Measurements from ENCODE around the gene OVOL1. TPM values are rescaled to one million over a fixed set of nuclear protein-coding genes. Genes with fewer than 3 reads are reported as not detected.

The OVOL1 gene
- total and polyA plus RNA-seq, 2 of the 13 experiments (the other 11 are each of a cell fraction or from before 2014, with no cell fraction given): 0.01 TPM; not detected in 1

GRCh38 chr11:65794570-65795510 is 8.0 kb downstream of the OVOL1 start (continued):
- TF ChIP-seq LCORL (IDR thresholded peaks at IDR 0.05) (no peak), LCORL (CRISPR knock-in tag; IDR thresholded peaks at IDR 0.05) (peak; percentile 44; the same call in 1 of the 2 replicates), ZKSCAN5 (CRISPR knock-in tag; IDR thresholded peaks at IDR 0.05) (no peak), ZFY (CRISPR knock-in tag; IDR thresholded peaks at IDR 0.05) (peak; percentile 33; the same call in 1 of the 2 replicates), ZNF687 (CRISPR knock-in tag; IDR thresholded peaks at IDR 0.05) (peak; percentile 68), MATR3 (CRISPR knock-in tag; IDR thresholded peaks at IDR 0.05) (no peak), ZNF503 (CRISPR knock-in tag; IDR thresholded peaks at IDR 0.05) (no peak), MEIS2 (CRISPR knock-in tag; IDR thresholded peaks at IDR 0.05) (0 out of 2 replicates have a peak, but pooled peaks have one; percentile 43), HNRNPLL (IDR thresholded peaks at IDR 0.05; ENCODE audit: low read depth, low read length, poor library complexity, severe bottlenecking) (no peak), HNF1B (CRISPR knock-in tag; IDR thresholded peaks at IDR 0.05) (peak; percentile 48; the same call in 1 of the 2 replicates), GABPB1 (CRISPR knock-in tag; IDR thresholded peaks at IDR 0.05) (0 out of 2 replicates have a peak, but pooled peaks have one; percentile 30), KDM2A (CRISPR knock-in tag; IDR thresholded peaks at IDR 0.05; ENCODE audit: borderline replicate concordance, low read depth) (peak; percentile 22; the same call in 1 of the 2 replicates), ZKSCAN8 (CRISPR knock-in tag; IDR thresholded peaks at IDR 0.05; ENCODE audit: borderline replicate concordance) (no peak), ZNF230 (CRISPR knock-in tag; IDR thresholded peaks at IDR 0.05) (0 out of 2 replicates have a peak, but pooled peaks have one; percentile 37), ZNF782 (CRISPR knock-in tag; IDR thresholded peaks at IDR 0.05; ENCODE audit: borderline replicate concordance) (no peak), ETV5 (CRISPR knock-in tag; IDR thresholded peaks at IDR 0.05; ENCODE audit: borderline replicate concordance) (0 out of 2 replicates have a peak, but pooled peaks have one; percentile 26)

Measured in HepG2 (cell line).